Endothelial cell of umbilical vein (primary cell): Measurements from ENCODE around the gene PCDH9. TPM values are rescaled to one million over a fixed set of nuclear protein-coding genes. Genes with fewer than 3 reads are reported as not detected.

Source experiments
- BruUV-seq: library from RNA; stranded (reverse); fragments of 400-500 nt; replicated peaks from 2 replicates; lab custom pipeline; 2021; lab: Mats Ljungman, UMichigan
- CTCF ChIA-PET: fragments of 300-600, 350-600 bp; sonication (Branson Sonifier 250); formaldehyde crosslinking; loops from one replicate; lab custom pipeline; 2021; ENCODE audit warnings: antibody characterized with exemption, inconsistent platforms; lab: Charles Lee
- POLR2A ChIA-PET: fragments of 300-600, 350-600 bp; sonication (Branson Sonifier 250); formaldehyde crosslinking; loops from one replicate; lab custom pipeline; 2021; ENCODE audit warnings: antibody characterized with exemption, inconsistent platforms; lab: Charles Lee
- DNase-seq: peaks from one replicate; pipeline ENCODE4 v3.0.0-alpha.2; 2011; ENCODE audit warnings: low read depth, low spot score
- FAIRE-seq: peaks from 2 replicates; lab custom pipeline; 2011; peaks lifted over from hg19 to GRCh38; lab: Jason Lieb, UNC
- H2AFZ ChIP-seq: 2 replicates; pipeline ENCODE4 v1.6.0; 2012; ENCODE audit warnings: low read depth, low read length, control low read depth, inconsistent platforms
- H3K27ac ChIP-seq: 2 replicates; pipeline ENCODE4 v1.5.1; 2011; ENCODE audit warnings: low read depth, mild to moderate bottlenecking, control low read depth, low read length, moderate library complexity; ENCODE audit not compliant: insufficient read depth
- H3K27me3 ChIP-seq, 2 experiments: 2 replicates each; pipeline versions ENCODE4 v1.6.0 to v1.6.1; 2011; ENCODE audit warnings: low read length in 2 of 2, mixed read lengths in 1 of 2; ENCODE audit not compliant: control insufficient read depth in 2 of 2, insufficient read depth in 2 of 2
- H3K36me3 ChIP-seq, 2 experiments: 2 replicates in 1 of 2; 3 replicates in 1 of 2; pipeline ENCODE4 v1.5.1; 2011; ENCODE audit warnings: low read length in 2 of 2, mild to moderate bottlenecking in 1 of 2, moderate library complexity in 1 of 2; ENCODE audit not compliant: control insufficient read depth in 2 of 2, insufficient read depth in 2 of 2; ENCODE audit errors: extremely low read depth in 1 of 2
- H3K4me1 ChIP-seq: 3 replicates; pipeline ENCODE4 v1.5.1; 2011; ENCODE audit warnings: mild to moderate bottlenecking, low read length; ENCODE audit not compliant: control insufficient read depth, insufficient read depth; ENCODE audit errors: extremely low read depth
- H3K4me2 ChIP-seq: 2 replicates; pipeline ENCODE4 v1.6.1; 2011; ENCODE audit warnings: low read length, control low read depth, mixed read lengths; ENCODE audit not compliant: insufficient read depth
- H3K4me3 ChIP-seq, 3 experiments: fragments of 200-600 bp in 1 of 3; sonication (generic), shearing (Covaris generic) in 1 of 3; replicated peaks in 1 of 3; 2 replicates each; pipeline ENCODE4 v1.5.1; 2011 to 2016; ENCODE audit warnings: control low read depth in 3 of 3, low read length in 3 of 3, mild to moderate bottlenecking in 2 of 3, inconsistent platforms in 1 of 3, low read depth in 1 of 3, moderate library complexity in 1 of 3; ENCODE audit not compliant: insufficient read depth in 1 of 3
- H3K79me2 ChIP-seq: 2 replicates; pipeline ENCODE4 v1.6.0; 2012; ENCODE audit warnings: low read length, inconsistent platforms; ENCODE audit not compliant: control insufficient read depth, insufficient read depth
- H3K9ac ChIP-seq: replicated peaks from 2 replicates; pipeline ENCODE3; 2011; ENCODE audit warnings: low read length, control low read depth; ENCODE audit not compliant: insufficient read depth; ENCODE audit errors: extremely low read depth
- H3K9me1 ChIP-seq: replicated peaks from 3 replicates; pipeline ENCODE4 v1.6.0; 2011; ENCODE audit warnings: mild to moderate bottlenecking, low read length; ENCODE audit not compliant: control insufficient read depth, insufficient read depth; ENCODE audit errors: extremely low read depth
- H3K9me3 ChIP-seq: replicated peaks from 2 replicates; pipeline ENCODE4 v1.5.1; 2012; ENCODE audit warnings: low read length, inconsistent platforms; ENCODE audit not compliant: control insufficient read depth, insufficient read depth
- H4K20me1 ChIP-seq: replicated peaks from 2 replicates; pipeline ENCODE3; 2011; ENCODE audit warnings: mild to moderate bottlenecking, low read length; ENCODE audit not compliant: control insufficient read depth, insufficient read depth; ENCODE audit errors: extremely low read depth
- EZH2 ChIP-seq: IDR thresholded peaks from 2 replicates; pipeline ENCODE4 v1.6.1; 2012; ENCODE audit warnings: borderline replicate concordance, low read depth, mild to moderate bottlenecking, moderate library complexity, low read length, inconsistent platforms; ENCODE audit not compliant: severe bottlenecking
- FOS ChIP-seq: IDR thresholded peaks from 2 replicates; pipeline ENCODE4 v1.6.1; 2011; ENCODE audit warnings: mild to moderate bottlenecking, low read length, moderate library complexity, borderline replicate concordance; ENCODE audit not compliant: insufficient read depth
- GATA2 ChIP-seq: IDR thresholded peaks from 2 replicates; pipeline ENCODE4 v1.7.0; 2011; ENCODE audit warnings: low read depth, mild to moderate bottlenecking, moderate library complexity, mixed read lengths, low read length; ENCODE audit not compliant: insufficient read length, insufficient read depth
- JUN ChIP-seq: IDR thresholded peaks from 2 replicates; pipeline ENCODE4 v1.6.1; 2011; ENCODE audit warnings: borderline replicate concordance, low read depth; ENCODE audit not compliant: insufficient read length, insufficient read depth
- MYC ChIP-seq: IDR thresholded peaks from one replicate; pipeline ENCODE4 v1.6.1; 2011; ENCODE audit warnings: mild to moderate bottlenecking, low read depth, low read length
- POLR2A ChIP-seq: IDR thresholded peaks from 2 replicates; pipeline ENCODE4 v1.6.1; 2012; ENCODE audit warnings: low read depth, mild to moderate bottlenecking, control low read depth, low read length
- POLR2AphosphoS5 ChIP-seq: IDR thresholded peaks from 2 replicates; pipeline ENCODE4 v1.6.1; 2012; ENCODE audit warnings: low read depth, mild to moderate bottlenecking, control low read depth, low read length, moderate library complexity; ENCODE audit not compliant: insufficient read depth
- dilution Hi-C: fragments of 300-500 bp; cut with MboI; formaldehyde crosslinking; loops from one replicate; pipeline ENCODE4 v1.15.0; 2019; ENCODE audit warnings: low sequenced_read_pairs; ENCODE audit not compliant: extremely low pct_ligation_motif_present
- intact Hi-C: fragments of 100-400 bp; cut with micrococcal nuclease; formaldehyde crosslinking; loops from one replicate; pipeline ENCODE4 v1.10.0; 2022
- polyA plus RNA-seq, 4 experiments: library from polyadenylated mRNA; depleted of rRNA in 3 of 4; stranded (reverse) in 3 of 4; unstranded in 1 of 4; fragments of >200 nt; gene quantifications; 2 replicates each; pipeline versions ENCODE4 v1.2.1 to v1.2.3, GENCODE V29; 2011 to 2012; ENCODE audit warnings: missing spikeins in 1 of 4
- total RNA-seq: library from RNA; stranded (reverse); gene quantifications from 2 replicates; pipeline ENCODE4 v1.2.3, GENCODE V29; 2021
- TF ChIP-seq, protein P1 (sequence below), 2 donors: IDR thresholded peaks; 1 replicate in 1 of 2; 2 replicates in 1 of 2; pipeline ENCODE4 v1.5.1; 2011; ENCODE audit warnings: low read length in 2 of 2, mild to moderate bottlenecking in 2 of 2, moderate library complexity in 2 of 2, control low read depth in 1 of 2, inconsistent platforms in 1 of 2, low read depth in 1 of 2; ENCODE audit not compliant: insufficient read depth in 1 of 2; ENCODE audit errors: extremely low read depth in 1 of 2
- TF ChIP-seq, protein P2 (sequence below): IDR thresholded peaks from 2 replicates; pipeline ENCODE4 v1.6.1; 2011; ENCODE audit not compliant: insufficient read depth, insufficient read length

The PCDH9 gene
- total and polyA plus RNA-seq, 2 donors (not counting 3 experiments of a cell fraction or from before 2014, with no cell fraction given): 1.1 to 5.2 TPM

DNA sequence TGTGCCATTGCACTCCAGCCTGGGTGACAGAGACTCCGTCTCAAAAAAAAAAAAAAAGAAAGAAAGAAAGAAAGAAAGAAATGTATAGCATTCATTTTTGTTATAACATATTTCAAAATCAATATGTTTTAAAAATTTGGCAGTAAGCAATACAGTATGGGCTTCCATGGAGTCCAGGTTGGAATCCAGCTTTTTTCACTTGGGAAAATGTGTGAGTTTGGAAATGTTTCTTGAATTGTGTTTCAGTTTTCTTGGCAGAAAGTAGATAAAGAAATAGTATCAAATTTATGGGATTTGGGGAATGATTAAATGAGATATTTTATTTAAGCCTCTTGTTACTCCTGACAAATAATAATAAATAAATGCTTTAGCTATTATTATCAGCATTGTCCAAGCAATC, 225.6 kb downstream of the PCDH9 start:
- CTCF ChIA-PET: interaction anchor here (0.7 to 1.2 kb wide), 2 partner anchors 10 to 292 kb away, joined by 3 to 7 read pairs; no protein-coding TSS in a partner anchor
- BruUV-seq: no TSS peak
- intact Hi-C loops: no loop called here

More for the DNA sequence above, 225.6 kb downstream of the PCDH9 start:
- Histone ChIP-seq H3K4me3 (no peak overlapping the region), H3K4me1 (no peaks in the 10 kb centered on the region), H3K79me2 (no peaks in the 10 kb centered on the region), H3K36me3 (no peaks in the 10 kb centered on the region), H3K9ac (no peak overlapping the region), H3K4me2 (no peak overlapping the region), H3K9me1 (no peaks in the 10 kb centered on the region), H4K20me1 (no peaks in the 10 kb centered on the region), H3K27me3 (no peaks in the 10 kb centered on the region), H3K27ac (no peak overlapping the region), H3K9me3 (no peaks in the 10 kb centered on the region), H2AFZ (no peak overlapping the region)
- FAIRE-seq: no peak
- dilution Hi-C loops: no loop called here
- POLR2A ChIA-PET: no interaction called here
- no peak for DNase-seq
- TF ChIP-seq EZH2 (no peak), POLR2AphosphoS5 (no peak), MYC (no peak), POLR2A (no peak), FOS (no peak), GATA2 (no peak), JUN (no peak)
- TF ChIP-seq, protein P1, sequence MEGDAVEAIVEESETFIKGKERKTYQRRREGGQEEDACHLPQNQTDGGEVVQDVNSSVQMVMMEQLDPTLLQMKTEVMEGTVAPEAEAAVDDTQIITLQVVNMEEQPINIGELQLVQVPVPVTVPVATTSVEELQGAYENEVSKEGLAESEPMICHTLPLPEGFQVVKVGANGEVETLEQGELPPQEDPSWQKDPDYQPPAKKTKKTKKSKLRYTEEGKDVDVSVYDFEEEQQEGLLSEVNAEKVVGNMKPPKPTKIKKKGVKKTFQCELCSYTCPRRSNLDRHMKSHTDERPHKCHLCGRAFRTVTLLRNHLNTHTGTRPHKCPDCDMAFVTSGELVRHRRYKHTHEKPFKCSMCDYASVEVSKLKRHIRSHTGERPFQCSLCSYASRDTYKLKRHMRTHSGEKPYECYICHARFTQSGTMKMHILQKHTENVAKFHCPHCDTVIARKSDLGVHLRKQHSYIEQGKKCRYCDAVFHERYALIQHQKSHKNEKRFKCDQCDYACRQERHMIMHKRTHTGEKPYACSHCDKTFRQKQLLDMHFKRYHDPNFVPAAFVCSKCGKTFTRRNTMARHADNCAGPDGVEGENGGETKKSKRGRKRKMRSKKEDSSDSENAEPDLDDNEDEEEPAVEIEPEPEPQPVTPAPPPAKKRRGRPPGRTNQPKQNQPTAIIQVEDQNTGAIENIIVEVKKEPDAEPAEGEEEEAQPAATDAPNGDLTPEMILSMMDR (IDR thresholded peaks at IDR 0.05; ENCODE audit: extremely low read depth in 1 of 2, insufficient read depth in 1 of 2, low read depth in 1 of 2, low read length in 2 of 2): no peak
- TF ChIP-seq, protein P2, sequence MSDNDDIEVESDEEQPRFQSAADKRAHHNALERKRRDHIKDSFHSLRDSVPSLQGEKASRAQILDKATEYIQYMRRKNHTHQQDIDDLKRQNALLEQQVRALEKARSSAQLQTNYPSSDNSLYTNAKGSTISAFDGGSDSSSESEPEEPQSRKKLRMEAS: no peak
